Chondrocyte (in vitro differentiated cells): Measurements from ENCODE around the gene HMMR. TPM values are rescaled to one million over a fixed set of nuclear protein-coding genes. Genes with fewer than 3 reads are reported as not detected.
A peak's percentile ranks its signal among the peaks of the same experiment; 100 is the strongest.

Experiments
- DNase-seq: peaks from one replicate; pipeline ENCODE4 v3.0.0; 2021; ENCODE audit warnings: mixed read lengths, low spot score
- H3K27ac Mint-ChIP-seq: one replicate; pipeline ENCODE4 v1.8.0; 2021; ENCODE audit warnings: mild to moderate bottlenecking, moderate library complexity, mixed read lengths; ENCODE audit not compliant: unreplicated experiment
- H3K27me3 Mint-ChIP-seq: 2 replicates; pipeline ENCODE4 v1.8.0; 2021; ENCODE audit warnings: low read depth, mixed read lengths
- H3K36me3 Mint-ChIP-seq: 2 replicates; pipeline ENCODE4 v1.8.0; 2021; ENCODE audit warnings: low read depth, mixed read lengths
- H3K4me1 Mint-ChIP-seq: 2 replicates; pipeline ENCODE4 v1.8.0; 2021; ENCODE audit warnings: low read depth, mild to moderate bottlenecking, mixed read lengths
- H3K4me3 Mint-ChIP-seq: one replicate; pipeline ENCODE4 v1.8.0; 2021; ENCODE audit warnings: mild to moderate bottlenecking, moderate library complexity, mixed read lengths; ENCODE audit not compliant: unreplicated experiment
- H3K9me3 Mint-ChIP-seq: 2 replicates; pipeline ENCODE4 v1.8.0; 2021; ENCODE audit warnings: low read depth, mixed read lengths
- total RNA-seq: library from RNA; stranded (reverse); gene quantifications from 3 replicates; pipeline ENCODE4 v1.2.1, GENCODE V29; 2021
- TF ChIP-seq, protein P1 (sequence below): fragments of 200-600 bp; sonication (generic); IDR thresholded peaks from 2 replicates; pipeline ENCODE4 v1.5.0; 2021; ENCODE audit warnings: antibody characterized with exemption, mild to moderate bottlenecking, moderate library complexity

HMMR gene
- total RNA-seq, 1 donor from 2014 or later: 4.2 TPM

DNA sequence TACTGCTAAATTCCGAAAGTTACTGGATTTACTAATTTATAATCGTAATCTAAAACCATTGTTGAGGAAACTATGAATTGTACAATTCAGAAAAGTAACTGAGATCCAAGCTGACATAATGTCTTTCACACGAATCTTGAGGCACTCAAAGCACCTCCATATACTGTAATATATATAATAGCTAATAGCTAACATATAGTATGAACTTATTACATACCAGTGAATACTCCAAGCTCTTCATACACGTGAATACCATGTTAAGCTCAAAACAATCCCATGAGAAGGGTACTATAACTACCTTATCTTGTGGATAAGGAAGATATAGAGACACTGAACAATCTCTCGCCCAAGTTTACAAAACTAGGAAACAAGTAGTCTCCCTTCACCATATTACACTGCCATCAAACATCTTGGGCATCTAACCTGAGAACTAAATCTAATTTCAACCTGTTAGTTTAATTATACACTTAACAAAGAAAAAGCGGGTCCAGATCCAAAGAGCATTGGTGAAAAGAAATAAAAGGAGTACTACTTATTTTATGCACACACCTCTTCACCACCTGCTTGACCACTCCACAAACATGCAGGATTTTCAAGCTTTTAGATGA, 1.6 kb upstream of the HMMR start:
- peak overlapping the region; percentile 90 for H3K4me3 Mint-ChIP-seq
- no peak for DNase-seq
- no peaks in the 10 kb centered on the region for H3K9me3 Mint-ChIP-seq
- H3K27me3 Mint-ChIP-seq: no peaks in the 10 kb centered on the region
- H3K27ac Mint-ChIP-seq: peak overlapping the region; percentile 100
- H3K4me1 Mint-ChIP-seq: peaks cover 45% of the 10 kb centered on the region
- peaks cover 10% of the 10 kb centered on the region for H3K36me3 Mint-ChIP-seq
- TF ChIP-seq, protein P1, sequence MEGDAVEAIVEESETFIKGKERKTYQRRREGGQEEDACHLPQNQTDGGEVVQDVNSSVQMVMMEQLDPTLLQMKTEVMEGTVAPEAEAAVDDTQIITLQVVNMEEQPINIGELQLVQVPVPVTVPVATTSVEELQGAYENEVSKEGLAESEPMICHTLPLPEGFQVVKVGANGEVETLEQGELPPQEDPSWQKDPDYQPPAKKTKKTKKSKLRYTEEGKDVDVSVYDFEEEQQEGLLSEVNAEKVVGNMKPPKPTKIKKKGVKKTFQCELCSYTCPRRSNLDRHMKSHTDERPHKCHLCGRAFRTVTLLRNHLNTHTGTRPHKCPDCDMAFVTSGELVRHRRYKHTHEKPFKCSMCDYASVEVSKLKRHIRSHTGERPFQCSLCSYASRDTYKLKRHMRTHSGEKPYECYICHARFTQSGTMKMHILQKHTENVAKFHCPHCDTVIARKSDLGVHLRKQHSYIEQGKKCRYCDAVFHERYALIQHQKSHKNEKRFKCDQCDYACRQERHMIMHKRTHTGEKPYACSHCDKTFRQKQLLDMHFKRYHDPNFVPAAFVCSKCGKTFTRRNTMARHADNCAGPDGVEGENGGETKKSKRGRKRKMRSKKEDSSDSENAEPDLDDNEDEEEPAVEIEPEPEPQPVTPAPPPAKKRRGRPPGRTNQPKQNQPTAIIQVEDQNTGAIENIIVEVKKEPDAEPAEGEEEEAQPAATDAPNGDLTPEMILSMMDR: no peak

DNA sequence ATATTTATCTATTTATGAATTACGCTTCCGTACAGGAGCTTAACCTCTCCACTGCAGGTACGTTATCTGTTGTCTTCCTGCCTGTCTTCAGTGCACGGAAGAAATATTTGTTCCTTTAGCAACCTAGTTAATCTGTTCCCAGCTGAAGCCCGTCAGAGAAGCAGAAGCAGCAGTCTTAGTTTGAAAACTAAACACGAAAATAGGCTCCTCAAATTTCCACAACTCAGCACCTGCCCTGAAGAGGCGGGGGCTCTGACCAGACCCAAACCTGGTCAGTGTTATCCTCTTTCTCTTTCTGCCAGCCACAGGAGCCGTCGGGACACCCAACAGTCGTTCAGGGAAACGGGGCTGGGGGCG, 992 bp upstream of the HMMR start:
- H3K9me3 Mint-ChIP-seq: no peaks in the 10 kb centered on the region

DNA sequence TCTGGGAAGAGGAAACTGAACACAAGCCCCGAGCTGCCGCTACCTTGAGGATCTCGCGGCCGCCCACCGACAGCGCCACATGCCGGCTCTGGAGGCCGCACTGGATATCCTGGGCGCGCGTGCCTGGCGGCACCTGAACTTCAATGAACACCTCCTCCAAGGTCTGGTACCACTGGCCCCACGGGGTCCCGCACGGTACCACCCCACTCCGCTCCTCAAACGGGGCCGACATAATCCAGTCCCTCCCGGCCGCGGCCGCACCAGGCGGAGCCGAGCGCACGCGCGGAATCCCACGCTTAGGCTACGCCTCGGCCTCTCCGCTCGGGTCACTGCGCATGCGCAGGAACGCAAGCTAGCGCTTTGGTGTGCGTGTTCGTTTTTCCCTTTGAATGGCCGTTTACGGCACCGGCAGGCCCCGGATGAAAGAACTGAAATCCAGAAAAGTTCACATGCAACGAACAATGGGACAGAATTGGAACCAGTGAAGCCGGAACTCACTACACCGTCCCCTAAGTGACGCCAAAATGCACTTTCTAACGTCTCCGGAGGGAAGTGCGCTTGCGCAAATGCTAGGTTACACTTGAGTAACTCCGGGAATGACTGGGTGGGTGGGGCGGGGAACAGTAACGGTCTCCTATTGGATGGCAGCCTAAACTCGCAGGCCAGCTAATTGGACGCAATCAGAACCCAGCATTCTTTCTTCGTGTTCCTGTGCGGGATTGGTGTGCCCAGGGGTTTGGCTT, 442 bp upstream of the HMMR start, which contains the start of gene NUDCD2:
NUDCD2 (minus strand) TSS at position 284 of the 743 bp plus-strand sequence; CDS start at position 232, 52 bp downstream.
- peak within 1 kb of the TSS; percentile 100 for H3K27ac Mint-ChIP-seq
- peak within 1 kb of the TSS; percentile 90 for H3K4me3 Mint-ChIP-seq
- no peaks in the 10 kb centered on the region for H3K9me3 Mint-ChIP-seq
- no peaks in the 10 kb centered on the region for H3K27me3 Mint-ChIP-seq
- H3K36me3 Mint-ChIP-seq: peaks cover 8% of the 10 kb centered on the region
- TF ChIP-seq, protein P1: peak; percentile 72
- H3K4me1 Mint-ChIP-seq: peaks cover 45% of the 10 kb centered on the region
- DNase-seq: peak; percentile 97

More for the DNA sequence above, 992 bp upstream of the HMMR start:
- Mint-ChIP-seq H3K27me3 (no peaks in the 10 kb centered on the region), H3K36me3 (peaks cover 10% of the 10 kb centered on the region), H3K4me3 (peak overlapping the region; percentile 90), H3K4me1 (peaks cover 45% of the 10 kb centered on the region), H3K27ac (peak overlapping the region; percentile 100)
- DNase-seq: no peak
- TF ChIP-seq, protein P1: no peak

DNA sequence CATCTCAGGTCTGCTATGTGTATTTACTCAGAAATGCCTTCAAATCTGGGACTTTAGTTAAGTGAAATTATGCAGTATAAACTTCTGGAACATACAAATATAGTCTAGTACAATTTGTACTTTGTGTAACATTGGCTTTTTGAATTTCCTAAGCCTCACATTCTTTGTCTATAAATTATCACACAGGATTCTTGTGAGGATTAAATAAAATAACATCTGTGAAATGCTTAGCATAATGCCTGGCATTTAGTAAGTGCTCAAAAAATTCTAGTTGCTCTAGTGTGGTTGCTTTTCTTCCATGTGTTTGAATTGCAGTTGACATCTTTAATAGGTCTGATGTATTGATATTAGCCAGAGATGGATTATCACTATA, 2.6 kb downstream of the HMMR start:
- no peak for DNase-seq
- Mint-ChIP-seq H3K36me3 (no peaks in the 10 kb centered on the region), H3K9me3 (no peaks in the 10 kb centered on the region), H3K27me3 (no peaks in the 10 kb centered on the region), H3K4me1 (peaks cover 36% of the 10 kb centered on the region), H3K4me3 (no peak overlapping the region), H3K27ac (no peak overlapping the region)
- TF ChIP-seq, protein P1: no peak

DNA sequence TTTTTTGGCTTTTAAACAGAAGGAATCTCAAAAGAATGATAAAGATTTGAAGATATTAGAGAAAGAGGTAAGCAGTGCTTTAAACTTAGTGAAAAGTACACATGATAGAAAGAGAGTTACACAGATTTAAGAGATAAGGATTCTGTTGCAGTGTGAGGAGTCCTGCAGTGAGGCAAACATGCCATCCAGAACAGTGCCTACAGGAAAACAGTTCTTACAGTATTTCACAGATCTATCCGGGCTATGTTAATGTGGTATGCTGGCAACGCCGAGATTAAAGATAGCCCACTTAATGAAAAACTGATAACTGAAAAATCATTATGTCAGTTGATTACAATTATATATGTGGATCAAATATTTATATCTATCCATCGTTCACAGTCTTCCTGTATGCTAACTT, 7.2 kb downstream of the HMMR start:
- Mint-ChIP-seq H3K4me3 (no peak overlapping the region), H3K27me3 (no peaks in the 10 kb centered on the region), H3K9me3 (no peaks in the 10 kb centered on the region), H3K27ac (no peak overlapping the region), H3K4me1 (peaks cover 5% of the 10 kb centered on the region), H3K36me3 (peaks cover 2% of the 10 kb centered on the region)
- TF ChIP-seq, protein P1: no peak
- DNase-seq: no peak
